ENCODE results near the gene SBK2. TPM values are rescaled to one million over a fixed set of nuclear protein-coding genes. Genes with fewer than 3 reads are reported as not detected.

SBK2 gene
- total RNA-seq, 2 experiments from 2014 or later = not detected

GRCh38 chr19:55481148-55481793 is 55.7 kb downstream of the SBK2 start:
- Histone ChIP-seq H3K4me3 (ENCODE audit: low read depth, low read length, poor library complexity, severe bottlenecking) (no peak overlapping the region), H3K27ac (ENCODE audit: low read depth, low read length, poor library complexity, severe bottlenecking) (no peak overlapping the region), H3K36me3 (ENCODE audit: insufficient read depth, low read length) (no peaks in the 10 kb centered on the region; the same call in 1 of the 2 replicates), H3K9me2 (ENCODE audit: insufficient read depth, low read length) (no peaks in the 10 kb centered on the region), H3K4me2 (ENCODE audit: low read length) (no peak overlapping the region), H2AFZ (ENCODE audit: low read length) (no peak overlapping the region), H3K9me3 (ENCODE audit: low read length) (no peaks in the 10 kb centered on the region), H4K20me1 (ENCODE audit: insufficient read depth, low read length) (no peaks in the 10 kb centered on the region), H3K4me1 (ENCODE audit: insufficient read depth, low read length, poor library complexity, severe bottlenecking) (peaks cover 35% of the 10 kb centered on the region), H3K79me2 (ENCODE audit: insufficient read depth, low read depth, low read length) (peaks cover 13% of the 10 kb centered on the region; the same call in 1 of the 2 replicates)
- intact Hi-C loops (cut with micrococcal nuclease; ENCODE audit: unreplicated experiment) = no loop called here
- TF ChIP-seq EZH2phosphoT487 (IDR thresholded peaks at IDR 0.05; ENCODE audit: borderline replicate concordance, low read depth, low read length) = no peak
- no peak for TF ChIP-seq CTCF (conservative IDR thresholded peaks at IDR 0.05; ENCODE audit: low read length)
- DNase-seq (ENCODE audit: low spot score) = no peak
- no TSS peak for BruUV-seq (replicated peaks)
- ChIA-PET POLR2A (no interaction called here), CTCF (ENCODE audit: unreplicated experiment) (no interaction called here)

- no TSS peak for BruUV-seq (replicated peaks)
- Histone ChIP-seq H3K4me3 (ENCODE audit: low read depth, low read length, poor library complexity, severe bottlenecking) (no peak overlapping the region), H3K4me1 (ENCODE audit: insufficient read depth, low read length, poor library complexity, severe bottlenecking) (peaks cover 31% of the 10 kb centered on the region), H3K79me2 (ENCODE audit: insufficient read depth, low read depth, low read length) (peaks cover 13% of the 10 kb centered on the region; the same call in 1 of the 2 replicates), H3K27ac (ENCODE audit: low read depth, low read length, poor library complexity, severe bottlenecking) (no peak overlapping the region), H3K4me2 (ENCODE audit: low read length) (no peak overlapping the region), H3K9me2 (ENCODE audit: insufficient read depth, low read length) (no peaks in the 10 kb centered on the region), H3K9me3 (ENCODE audit: low read length) (no peaks in the 10 kb centered on the region), H4K20me1 (ENCODE audit: insufficient read depth, low read length) (no peaks in the 10 kb centered on the region), H2AFZ (ENCODE audit: low read length) (no peak overlapping the region), H3K36me3 (ENCODE audit: insufficient read depth, low read length) (no peaks in the 10 kb centered on the region; the same call in 1 of the 2 replicates)
- no peak for TF ChIP-seq EZH2phosphoT487 (IDR thresholded peaks at IDR 0.05; ENCODE audit: borderline replicate concordance, low read depth, low read length)
- TF ChIP-seq CTCF (conservative IDR thresholded peaks at IDR 0.05; ENCODE audit: low read length) = no peak
- intact Hi-C loops (cut with micrococcal nuclease; ENCODE audit: unreplicated experiment) = no loop called here
- CTCF ChIA-PET (ENCODE audit: unreplicated experiment) = no interaction called here
- DNase-seq (ENCODE audit: low spot score) = no peak
- POLR2A ChIA-PET = interaction anchor here (0.6 kb wide), 1 partner anchor 359 kb away, joined by 3 read pairs; no protein-coding TSS in a partner anchor
Observed at GRCh38 chr19:55479451-55480230, 57.3 kb downstream of the SBK2 start.

Data from OCI-LY7 (cell line).